NOMO-1 treated with dmso at 0.1 percent for 144 hours (cell line): ENCODE measurements around the gene LCT.

ENCODE experiments used
- DNase-seq: peaks from one replicate; lab custom pipeline; 2025; ENCODE audit not compliant: unreplicated experiment; lab: John Stamatoyannopoulos, UW

Gene LCT

DNA sequence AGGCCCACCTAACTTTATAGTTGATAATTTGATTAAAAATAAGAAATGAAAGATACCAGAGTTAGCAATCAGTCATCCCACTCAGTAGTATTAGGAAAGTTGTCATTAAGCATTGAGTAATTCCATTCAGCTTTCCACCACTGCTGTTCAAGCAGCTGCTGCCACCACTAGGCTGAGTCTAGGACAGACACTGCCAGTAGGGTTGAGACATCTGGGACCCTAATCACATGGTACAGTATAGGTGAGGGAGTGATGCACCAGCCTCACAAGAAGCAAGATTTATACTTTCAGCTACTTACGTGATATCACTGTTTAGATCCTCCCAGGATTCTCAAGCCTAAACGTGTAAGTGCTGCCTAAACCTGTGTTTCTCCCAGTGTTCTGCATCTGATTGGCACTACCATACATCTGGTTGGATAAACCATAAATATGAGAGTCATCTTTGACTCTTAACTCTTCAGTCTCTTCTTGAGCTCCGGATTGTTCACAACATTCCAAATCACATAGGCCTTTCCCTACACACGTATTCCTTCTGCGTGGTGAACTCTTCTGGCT is 92.1 kb downstream of the LCT start:
- no peak for DNase-seq

- DNase-seq, result no peak
Observed at GRCh38 chr2:135743860-135744259, 93.1 kb downstream of the LCT start.

- peak; percentile 14 for DNase-seq
Observed at GRCh38 chr2:135742325-135742757, 94.6 kb downstream of the LCT start.

DNA sequence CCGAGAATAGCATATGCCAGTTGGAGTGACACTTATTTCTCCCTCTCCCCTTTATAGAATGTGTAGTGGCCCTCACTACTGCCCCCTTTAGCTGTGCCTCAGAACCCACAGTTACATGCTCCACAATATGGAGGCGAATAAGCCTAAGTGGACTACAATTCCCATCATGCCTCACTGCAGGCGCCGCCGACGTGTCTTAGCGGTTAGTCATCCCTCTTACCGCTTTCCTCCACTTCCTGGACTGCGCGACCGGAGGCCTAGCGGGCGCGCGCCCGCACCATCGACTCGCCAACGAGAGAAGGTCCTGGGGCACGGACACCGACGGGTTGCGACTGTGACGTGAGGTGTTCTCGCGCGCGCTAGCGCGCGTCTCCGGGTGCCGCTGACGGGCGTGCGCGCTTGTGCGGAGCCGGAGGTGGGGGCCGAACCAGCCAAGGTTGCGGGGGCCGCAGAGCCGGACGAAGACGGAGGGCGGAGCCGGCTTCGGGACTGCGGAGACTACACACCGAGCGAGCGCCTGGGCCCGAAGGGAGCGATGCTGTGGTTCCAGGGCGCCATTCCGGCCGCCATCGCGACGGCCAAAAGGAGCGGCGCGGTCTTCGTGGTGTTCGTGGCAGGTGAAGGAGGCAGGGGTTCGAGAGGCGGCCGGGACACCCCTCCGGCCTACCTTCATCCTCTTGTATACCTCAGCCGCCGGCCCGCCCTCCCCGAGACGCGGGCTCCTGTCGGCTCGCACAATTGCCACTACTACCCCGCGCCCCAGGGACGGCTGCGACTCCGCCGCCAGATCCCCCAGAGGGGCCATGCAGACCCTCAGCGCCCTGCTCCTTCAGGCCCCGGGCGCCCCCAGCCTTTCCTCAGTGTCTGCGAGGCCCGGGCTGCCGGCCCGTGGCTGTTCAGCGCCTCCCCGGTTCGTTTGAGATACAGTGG is 95.3 kb downstream of the LCT start, which contains the start of gene UBXN4:
Gene UBXN4 (plus strand): TSS at position 461 of the 930 bp plus-strand sequence. CDS start 75 bp downstream, at position 536.
- DNase-seq, result peak; percentile 93

- no peak for DNase-seq
Observed at GRCh38 chr2:135741043-135741394, 96.0 kb downstream of the LCT start.

DNA sequence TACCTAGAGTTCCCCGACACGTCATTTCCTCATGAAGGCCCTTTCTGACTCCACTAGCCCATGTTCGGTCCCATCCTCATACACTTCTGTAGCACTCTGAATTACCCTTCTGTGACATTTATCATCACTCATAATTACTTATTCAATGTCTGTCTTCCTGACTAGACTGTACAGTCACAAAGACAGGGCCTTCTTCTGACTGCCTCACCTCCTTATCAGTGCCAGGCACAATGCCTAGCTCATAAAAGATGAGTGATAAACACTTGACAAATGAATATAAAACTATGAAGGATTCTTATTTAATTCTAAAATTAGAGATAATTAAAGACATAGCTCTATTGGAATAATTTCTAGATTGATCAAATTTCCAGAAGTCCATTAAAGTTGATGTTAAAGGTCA is 96.8 kb downstream of the LCT start:
- no peak for DNase-seq
